SK-N-SH (cell line): Measurements from ENCODE around the gene APOL2.

Source experiments
- EP300 ChIP-seq, 2 experiments: IDR thresholded peaks; 2 replicates each; pipeline versions ENCODE4 v1.4.0 to v1.6.1; 2012; ENCODE audit warnings: borderline replicate concordance in 1 of 2, low read depth in 1 of 2, low read length in 1 of 2
- FOXM1 ChIP-seq: IDR thresholded peaks from 2 replicates; pipeline ENCODE4 v1.4.0; 2012; ENCODE audit warnings: low read depth, mild to moderate bottlenecking
- JUND ChIP-seq: IDR thresholded peaks from 2 replicates; pipeline ENCODE4 v1.4.0; 2012
- MXI1 ChIP-seq: IDR thresholded peaks from 2 replicates; pipeline ENCODE4 v1.6.1; 2012; ENCODE audit warnings: mild to moderate bottlenecking, low read depth, low read length, improper control_type of control experiment
- POLR2AphosphoS5 ChIP-seq: IDR thresholded peaks from 2 replicates; pipeline ENCODE4 v1.6.1; 2012; ENCODE audit warnings: low read depth, low read length
- RAD21 ChIP-seq: IDR thresholded peaks from 2 replicates; pipeline ENCODE4 v1.6.1; 2012; ENCODE audit warnings: mild to moderate bottlenecking, low read length
- SMC3 ChIP-seq: IDR thresholded peaks from 2 replicates; pipeline ENCODE4 v1.6.1; 2012; ENCODE audit warnings: low read depth, low read length, improper control_type of control experiment
- TAF1 ChIP-seq: IDR thresholded peaks from 2 replicates; pipeline ENCODE4 v1.6.1; 2012; ENCODE audit warnings: low read depth, mild to moderate bottlenecking, low read length, moderate library complexity, borderline replicate concordance
- TF ChIP-seq, protein P1 (sequence below): fragments of 200-600 bp; sonication (generic); IDR thresholded peaks from 2 replicates; pipeline ENCODE4 v1.6.1; 2017; ENCODE audit warnings: antibody characterized with exemption, mild to moderate bottlenecking, moderate library complexity

DNA sequence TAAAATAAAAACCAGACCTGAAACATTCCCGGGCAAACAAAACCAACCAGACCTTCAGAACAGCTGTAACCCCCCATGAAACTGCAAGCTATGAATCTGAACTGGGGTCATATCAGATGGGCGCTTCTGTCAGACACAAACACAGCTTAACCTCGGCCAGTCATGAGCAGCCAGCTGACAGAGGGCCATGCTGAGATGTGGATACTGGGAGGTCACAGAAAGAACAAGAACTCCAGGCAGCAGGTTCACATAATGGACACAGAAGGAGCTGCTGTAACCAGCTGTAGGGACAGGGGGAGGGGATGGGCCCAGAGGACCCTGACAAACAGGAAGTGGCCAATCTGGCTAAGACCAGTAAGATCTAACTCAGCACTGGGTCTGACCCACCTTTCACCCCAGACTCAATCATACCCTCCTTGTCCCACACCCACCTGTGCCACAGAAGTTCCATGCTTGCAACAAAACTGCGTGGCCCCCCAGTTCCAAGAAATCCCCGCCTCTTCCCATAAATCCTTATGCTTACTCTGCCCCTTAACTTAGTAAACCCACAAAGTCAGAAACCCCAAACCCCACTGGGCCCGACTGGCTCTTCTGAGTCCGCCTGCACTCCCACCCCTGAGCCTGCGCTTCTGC, 41.7 kb downstream of the APOL2 start:
- TF ChIP-seq, protein P1, sequence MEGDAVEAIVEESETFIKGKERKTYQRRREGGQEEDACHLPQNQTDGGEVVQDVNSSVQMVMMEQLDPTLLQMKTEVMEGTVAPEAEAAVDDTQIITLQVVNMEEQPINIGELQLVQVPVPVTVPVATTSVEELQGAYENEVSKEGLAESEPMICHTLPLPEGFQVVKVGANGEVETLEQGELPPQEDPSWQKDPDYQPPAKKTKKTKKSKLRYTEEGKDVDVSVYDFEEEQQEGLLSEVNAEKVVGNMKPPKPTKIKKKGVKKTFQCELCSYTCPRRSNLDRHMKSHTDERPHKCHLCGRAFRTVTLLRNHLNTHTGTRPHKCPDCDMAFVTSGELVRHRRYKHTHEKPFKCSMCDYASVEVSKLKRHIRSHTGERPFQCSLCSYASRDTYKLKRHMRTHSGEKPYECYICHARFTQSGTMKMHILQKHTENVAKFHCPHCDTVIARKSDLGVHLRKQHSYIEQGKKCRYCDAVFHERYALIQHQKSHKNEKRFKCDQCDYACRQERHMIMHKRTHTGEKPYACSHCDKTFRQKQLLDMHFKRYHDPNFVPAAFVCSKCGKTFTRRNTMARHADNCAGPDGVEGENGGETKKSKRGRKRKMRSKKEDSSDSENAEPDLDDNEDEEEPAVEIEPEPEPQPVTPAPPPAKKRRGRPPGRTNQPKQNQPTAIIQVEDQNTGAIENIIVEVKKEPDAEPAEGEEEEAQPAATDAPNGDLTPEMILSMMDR: no peak
- TF ChIP-seq FOXM1 (no peak), JUND (no peak), POLR2AphosphoS5 (no peak), MXI1 (peak; percentile 85), EP300 (IDR thresholded peaks at IDR 0.05; ENCODE audit: borderline replicate concordance in 1 of 2, low read depth in 1 of 2, low read length in 1 of 2) (no peak), TAF1 (no peak), RAD21 (no peak), SMC3 (no peak)
